Measurements from ENCODE around the gene SH3BGR.

- no peak for TF ChIP-seq CTCF (IDR thresholded peaks at IDR 0.05 in 4 of 5, conservative IDR thresholded peaks at IDR 0.05 in 1 of 5)
- no peak for TF ChIP-seq POLR2A (IDR thresholded peaks at IDR 0.05)
Measured at GRCh38 chr21:39525601-39526000, 73.8 kb downstream of the SH3BGR start.
